ENCODE data around the gene MEGF6.

MEGF6 gene

DNA sequence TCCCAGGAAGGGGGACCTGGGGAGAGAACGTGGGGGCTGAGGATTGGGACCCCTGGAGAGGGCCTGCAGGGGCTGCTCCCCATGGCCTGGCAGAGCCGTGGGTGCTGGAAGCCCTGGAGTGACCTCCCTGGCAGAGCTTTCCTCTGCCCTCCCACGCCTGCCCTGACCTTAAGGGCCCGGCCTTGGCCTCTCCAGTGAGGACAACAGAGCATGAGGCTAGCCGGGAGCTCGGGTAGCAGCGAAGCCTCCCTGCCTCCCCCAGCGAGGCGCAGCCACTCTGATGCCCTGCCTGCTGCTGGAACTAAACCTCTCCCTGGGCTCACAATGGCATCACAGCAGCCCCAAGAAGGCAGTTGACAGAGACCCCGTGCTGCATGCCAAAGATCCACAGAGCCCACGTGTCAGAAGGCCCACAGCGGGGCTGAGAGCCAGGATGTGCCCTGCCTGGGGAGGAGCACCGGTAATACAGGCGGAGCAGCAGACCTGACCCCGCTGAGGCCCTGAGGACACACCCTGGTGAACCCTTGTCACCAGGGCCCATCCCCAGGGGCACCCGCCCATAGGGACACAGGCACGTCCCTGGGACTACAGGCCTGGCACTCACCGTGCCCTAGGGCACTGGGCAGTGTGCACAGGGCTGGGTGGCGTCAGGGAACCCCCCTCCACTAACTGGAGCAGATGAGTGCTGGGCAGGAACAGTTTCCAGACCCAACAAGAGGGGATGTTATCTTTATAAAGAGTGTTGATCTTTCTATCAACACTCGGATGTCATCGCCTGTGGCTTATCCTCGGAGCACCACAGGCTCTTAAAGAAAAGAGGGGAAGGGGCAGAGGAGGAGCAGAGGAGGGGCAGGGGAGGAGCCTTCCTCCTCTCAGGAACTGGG is 108.4 kb downstream of the MEGF6 start:
- DNase-seq (ENCODE audit: low read depth) = no peak

DNA sequence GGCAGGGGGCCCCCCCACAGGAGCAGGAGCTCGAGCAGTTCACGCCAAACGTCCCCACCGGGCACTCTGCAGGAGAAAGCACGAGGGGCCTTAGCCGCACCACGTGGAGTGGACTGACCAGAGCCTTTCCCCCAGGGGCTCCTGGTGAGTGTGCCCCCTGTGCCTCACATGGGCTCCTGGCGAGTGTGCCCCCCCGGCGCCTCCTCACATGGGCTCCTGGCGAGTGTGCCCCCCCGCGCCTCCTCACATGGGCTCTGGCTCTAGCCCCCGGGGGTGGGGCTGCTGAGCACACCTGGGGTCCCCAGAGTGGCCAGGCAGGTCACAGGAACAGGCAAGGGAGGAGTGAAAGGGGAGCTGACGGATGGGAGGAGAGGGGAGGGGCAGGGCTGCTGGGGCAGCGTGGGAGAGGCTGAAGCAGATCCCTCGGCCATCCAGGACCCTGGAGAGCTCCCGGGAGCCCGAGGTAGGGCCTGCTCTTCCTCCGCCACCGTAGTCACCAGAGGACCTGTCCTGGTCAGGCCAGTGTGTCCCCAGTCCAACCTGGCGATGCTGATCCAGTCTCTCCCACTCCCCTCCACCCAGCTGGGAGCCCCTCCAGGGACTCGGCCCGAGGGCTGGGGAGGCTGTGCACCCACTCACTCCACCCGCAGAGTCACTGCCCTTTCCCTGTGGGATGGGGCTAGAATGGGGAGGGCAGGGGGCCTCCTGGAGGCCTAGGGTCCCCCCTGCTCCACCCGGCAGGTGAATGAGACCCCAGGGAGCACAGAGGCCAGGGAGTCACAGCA is 109.3 kb downstream of the MEGF6 start:
- DNase-seq (ENCODE audit: low read depth) = no peak

DNA sequence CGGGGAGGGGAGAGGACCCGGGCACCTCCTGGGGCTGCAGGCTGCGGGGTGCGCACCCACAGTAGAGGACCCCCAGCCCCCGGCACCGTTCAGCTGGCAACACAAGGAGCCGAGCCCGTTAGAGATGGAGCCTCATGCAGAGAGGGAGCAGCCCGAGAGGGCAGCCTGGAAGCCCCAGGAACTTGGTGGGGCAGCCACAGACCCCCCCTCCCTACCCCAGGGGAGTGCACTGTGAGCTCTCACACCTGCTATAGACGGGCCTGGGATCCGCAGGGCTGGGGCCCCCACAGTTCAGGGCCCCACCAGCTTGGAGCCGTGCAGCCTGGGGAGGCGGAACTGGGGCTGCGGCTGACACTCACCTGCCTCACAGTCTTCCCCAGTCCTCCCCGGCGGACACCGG is 109.9 kb downstream of the MEGF6 start:
- no peak for DNase-seq (ENCODE audit: low read depth)

DNA sequence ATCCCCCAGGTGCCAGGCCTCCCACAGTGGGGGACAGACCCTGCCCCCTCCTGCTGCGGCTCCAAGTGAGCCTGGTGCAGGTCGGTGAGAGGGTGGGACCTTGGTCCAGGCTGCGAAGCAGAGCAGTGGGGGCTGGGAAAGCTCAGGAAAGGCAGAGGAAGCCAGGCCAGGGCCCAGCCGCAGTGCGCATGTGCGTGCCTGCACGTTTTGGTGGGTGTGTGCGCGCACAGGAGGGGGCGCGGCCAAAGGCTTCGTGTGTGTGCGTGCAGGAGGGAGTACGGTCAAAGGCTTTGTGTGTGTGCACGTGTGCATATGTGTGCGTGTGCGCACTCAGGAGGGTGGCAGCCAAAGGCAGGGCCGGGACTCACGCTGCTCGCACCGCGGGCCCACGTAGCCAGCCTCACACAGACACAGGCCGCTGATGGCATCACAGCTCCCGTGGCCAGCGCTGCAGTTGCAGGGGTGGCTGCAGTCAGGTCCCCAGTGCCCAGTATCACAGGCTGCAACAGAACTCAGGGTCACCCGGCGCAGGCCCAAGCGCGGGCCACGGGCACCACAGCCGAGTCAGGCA is 111.0 kb downstream of the MEGF6 start:
- DNase-seq (ENCODE audit: low read depth) = no peak

DNA sequence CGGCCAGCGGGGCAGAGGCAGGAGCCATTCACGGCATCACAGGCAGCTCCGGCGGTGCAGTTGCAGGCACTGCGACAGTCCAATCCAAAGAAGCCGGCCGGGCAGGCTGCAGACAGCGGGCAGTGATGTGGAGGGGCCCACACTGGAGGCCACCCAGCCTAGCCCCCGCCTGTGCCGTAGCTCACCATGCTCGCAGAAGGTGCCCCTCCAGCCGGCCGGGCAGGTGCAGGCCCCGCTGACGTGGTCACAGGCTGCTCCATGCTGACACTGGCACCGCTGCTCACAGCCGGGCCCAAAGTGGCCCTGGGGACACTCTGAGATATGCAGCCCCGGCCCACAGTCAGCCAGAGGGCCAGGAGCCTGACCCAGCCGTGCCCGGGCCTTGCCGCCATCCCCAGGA is 111.7 kb downstream of the MEGF6 start:
- DNase-seq (ENCODE audit: low read depth) = no peak

- DNase-seq (ENCODE audit: low read depth) = no peak
These were observed 112.3 kb downstream of the MEGF6 start for GRCh38 chr1:3498986-3499385.

- no peak for DNase-seq (ENCODE audit: low read depth)
These were observed 112.9 kb downstream of the MEGF6 start for GRCh38 chr1:3498246-3498930.

- no peak for DNase-seq (ENCODE audit: low read depth)
These were observed 113.8 kb downstream of the MEGF6 start for GRCh38 chr1:3497521-3497920.

- DNase-seq (ENCODE audit: low read depth) = no peak
These were observed 114.4 kb downstream of the MEGF6 start for GRCh38 chr1:3496916-3497315.

DNA sequence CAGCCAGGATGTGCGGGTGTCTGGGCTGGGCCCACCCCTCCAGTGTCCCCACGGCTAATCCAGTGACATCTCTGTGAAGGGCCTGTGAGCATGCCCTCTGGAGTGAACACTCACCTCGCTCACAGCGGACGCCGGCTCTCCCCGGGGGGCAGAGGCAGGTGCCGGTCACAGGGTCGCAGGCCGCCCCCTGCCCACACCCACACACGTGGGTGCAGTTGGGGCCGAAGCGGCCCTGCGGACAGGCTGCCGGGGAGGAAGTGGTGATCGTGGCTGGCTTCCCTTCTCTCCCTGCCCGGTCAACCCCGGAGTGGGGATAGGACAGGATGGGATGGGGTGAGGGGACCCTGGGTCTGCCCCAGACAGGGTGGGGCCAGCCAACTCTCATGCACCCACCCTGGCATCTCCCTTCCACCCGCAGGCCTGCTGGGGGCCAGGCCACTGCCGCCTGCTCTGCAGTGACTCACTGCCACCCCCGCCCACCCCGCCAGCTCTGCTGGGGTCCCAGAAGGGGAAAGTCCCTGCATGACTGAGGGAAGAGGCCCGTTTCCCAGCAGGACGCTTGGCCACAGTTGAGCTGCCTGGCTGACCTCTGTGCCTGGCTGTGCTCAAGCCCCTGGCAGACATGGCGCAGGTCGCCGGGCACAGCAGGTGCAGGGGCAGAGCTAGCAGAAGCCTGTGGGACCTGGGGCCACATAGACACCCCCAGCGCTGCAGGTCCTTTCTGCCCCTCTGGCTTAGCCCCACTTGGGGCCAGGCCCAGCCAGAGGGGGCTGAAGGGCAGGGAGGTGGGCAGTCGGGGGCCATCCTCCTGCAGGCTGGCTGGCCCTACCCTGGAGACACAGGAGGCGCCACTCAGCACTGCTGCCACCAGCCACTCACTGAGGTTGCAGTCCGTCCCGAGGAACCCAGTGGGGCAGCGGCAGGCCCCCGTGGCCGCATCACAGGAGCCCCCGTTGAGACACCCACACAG is 115.2 kb downstream of the MEGF6 start:
- DNase-seq (ENCODE audit: low read depth) = no peak

DNA sequence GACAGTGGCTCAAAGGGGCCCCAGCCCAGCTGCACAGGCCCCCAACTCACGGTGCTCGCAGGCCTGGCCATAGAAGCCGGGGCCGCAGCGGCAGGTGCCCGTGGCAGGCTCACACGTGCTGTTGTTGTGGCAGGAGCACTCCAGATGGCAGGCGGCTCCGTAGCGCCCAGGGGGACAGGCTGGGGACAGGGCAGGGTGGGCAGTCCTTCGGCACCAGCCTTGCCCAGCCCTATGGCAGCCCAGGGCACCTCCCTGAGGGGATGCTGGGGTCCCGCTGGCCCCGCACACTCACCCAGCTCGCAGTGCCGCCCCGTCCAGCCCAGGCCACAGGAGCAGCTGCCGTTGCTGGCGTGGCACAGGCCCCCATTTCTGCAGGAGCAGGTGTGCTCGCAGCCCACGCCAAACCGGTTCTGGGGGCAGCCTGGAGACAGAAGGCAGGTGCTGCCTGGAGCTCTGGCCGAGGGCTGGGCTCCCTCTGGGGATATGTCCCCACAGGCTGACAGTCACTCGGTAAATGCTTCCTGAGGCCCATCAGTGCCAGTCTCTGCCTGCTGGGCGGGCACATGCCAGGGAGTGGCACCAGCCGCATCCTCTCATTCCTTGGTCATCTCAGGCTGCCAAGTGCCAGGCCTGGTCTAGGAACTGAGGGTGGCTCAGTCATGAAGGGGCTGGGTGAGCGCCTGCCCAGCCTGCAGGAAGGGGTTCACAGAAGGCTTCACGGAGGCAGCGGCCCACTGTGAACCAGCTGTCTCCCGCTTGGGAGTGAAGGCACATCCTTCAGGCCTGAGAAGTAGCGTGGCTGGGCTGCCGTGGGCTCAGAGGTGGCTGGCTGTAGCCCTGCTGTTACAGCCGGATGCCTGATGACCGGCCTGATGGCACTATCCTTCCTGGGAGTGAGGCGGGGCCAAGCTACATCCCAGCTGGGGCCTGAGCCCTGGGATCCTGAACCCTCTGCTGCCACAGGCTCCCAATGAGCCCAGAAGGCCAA is 116.7 kb downstream of the MEGF6 start:
- no peak for DNase-seq (ENCODE audit: low read depth)

DNA sequence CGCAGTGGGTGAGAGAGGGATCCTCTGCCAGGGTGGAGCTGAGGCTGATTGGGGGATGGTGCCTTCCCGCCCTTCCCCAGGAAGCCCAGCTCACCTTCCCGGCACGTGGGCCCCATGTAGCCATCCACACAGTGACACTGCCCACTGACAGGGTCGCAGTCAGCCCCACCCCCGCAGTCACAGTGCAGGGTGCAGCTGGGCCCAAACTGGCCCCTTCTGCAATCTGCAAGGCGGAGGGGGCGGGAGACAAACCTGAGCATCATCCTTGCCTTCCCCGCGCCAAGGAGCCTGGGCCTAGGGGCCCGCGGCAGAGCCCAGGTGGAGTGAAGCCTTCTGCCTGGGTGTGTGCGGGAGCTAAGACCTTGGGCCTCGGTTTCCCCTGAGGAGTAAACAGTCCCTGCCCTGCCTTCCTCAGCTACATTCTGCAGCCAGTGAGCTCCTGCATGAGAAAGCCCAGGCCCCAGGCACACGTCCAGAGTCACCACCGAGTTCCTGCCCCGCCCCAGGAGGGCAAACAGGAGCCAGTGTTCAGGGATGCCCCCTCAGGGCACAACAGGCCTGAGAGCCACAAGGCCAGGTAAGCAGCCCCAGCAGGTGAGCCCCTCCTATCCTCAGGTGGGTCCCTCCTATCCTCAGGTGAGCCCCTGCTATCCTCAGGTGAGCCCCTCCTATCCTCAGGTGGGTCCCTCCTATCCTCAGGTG is 118.6 kb downstream of the MEGF6 start:
- DNase-seq (ENCODE audit: low read depth) = no peak

DNA sequence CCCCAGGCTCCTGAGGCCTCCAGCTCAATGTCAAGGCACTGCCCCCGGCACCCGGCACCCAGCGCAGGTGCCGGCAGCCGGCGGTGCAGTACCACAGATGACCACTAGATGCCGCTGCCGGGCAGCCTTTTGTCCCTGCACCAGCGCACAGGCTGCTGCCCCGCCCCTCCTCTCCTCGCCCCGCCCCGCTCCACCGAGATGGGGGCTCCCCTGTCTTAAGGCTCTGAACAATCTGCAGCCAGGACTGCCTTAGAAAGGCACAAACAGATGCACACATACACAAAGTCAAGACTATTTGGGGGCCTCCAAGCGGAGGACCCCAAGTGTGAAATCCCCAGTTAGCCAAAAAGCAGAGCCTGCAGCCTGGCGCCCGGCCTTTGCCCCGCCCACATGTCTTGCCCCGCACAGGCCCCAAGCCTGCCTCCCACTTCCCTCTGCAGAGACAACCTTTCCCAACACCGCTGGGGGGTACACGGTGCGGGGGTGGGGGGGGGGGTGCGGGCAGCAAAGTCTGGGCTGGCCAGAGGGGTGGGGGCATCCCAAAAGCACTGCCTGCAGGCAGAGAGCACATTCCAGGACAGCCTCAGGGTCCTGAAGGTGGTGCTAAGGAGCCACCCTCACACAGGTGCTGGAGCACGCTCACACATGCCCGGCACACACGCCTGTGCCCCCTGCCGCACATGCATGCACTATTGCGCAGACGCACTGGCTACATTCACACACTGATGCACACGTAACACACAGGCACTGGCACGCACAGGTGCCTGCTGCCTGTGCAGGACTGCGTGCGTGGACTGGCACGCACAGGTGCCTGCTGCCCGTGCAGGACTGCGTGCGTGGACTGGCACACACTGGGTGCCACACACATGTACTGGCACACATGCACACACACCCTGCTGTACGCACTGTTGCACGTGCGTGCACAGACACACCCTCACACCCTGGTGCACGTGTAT is 119.7 kb downstream of the MEGF6 start:
- DNase-seq (ENCODE audit: low read depth) = no peak

GRCh38 chr1:3490046-3490745 is 121.1 kb downstream of the MEGF6 start:
- DNase-seq (ENCODE audit: low read depth) = no peak

DNA sequence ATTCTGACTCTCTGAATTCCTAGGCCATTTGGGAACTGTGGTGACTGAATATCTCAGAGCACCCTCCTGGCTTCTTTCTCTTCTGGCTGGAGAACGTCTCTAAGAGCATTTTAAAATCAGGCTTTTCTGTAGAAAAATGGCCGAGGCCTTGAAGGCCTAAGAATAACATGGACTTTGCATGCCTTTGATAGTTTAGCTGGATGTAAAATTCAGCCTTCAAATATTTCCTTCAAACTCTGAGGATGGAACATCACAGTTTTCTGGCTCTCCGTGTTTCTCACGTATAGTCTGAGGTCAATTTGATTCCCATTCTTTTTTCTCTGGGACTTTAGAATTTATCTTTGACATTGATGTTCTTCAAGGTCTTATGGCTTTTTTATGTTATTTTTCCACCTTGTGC is 122.9 kb downstream of the MEGF6 start:
- no peak for DNase-seq (ENCODE audit: low read depth)

GRCh38 chr1:3485016-3485415 is 126.3 kb downstream of the MEGF6 start:
- no peak for DNase-seq (ENCODE audit: low read depth)

DNA sequence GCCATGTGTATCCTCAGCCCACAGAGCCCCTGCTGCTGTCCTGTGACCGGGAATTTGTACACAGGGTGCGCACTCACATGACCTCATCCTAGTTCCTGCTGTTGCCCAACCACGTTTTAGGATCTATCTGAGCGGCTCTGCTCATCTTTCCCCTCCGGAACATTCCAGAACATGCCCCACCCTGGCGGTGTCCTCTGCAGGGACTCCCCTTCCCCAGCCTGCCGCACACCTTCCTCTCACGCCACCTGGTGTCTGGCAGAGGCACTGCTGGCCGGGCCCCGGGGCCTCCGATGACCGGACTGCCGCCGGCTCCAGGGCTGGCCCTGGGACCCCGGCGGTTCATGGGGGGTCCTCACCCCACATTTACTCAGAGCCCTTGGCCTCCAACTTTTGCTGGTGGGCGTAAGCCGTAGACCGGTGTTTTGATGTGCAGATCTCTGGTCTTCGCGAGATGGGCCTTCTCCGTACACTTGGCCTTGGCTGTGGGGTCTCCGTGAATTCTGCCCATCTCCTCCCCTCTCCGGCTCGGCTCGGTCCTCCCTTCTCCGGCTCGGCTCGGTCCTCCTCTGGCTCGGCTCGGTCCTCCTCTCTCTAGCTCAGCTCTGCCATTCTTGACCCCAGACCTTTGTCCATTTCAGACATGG is 127.4 kb downstream of the MEGF6 start:
- DNase-seq (ENCODE audit: low read depth) = no peak

Data from non-pigmented ciliary epithelial cell (primary cell).